Measurements from ENCODE around the gene GTF2IRD1.
"Not testable (repeated sequence)": the region's sequence is repeated elsewhere in the genome, so short reads cannot be mapped to it uniquely, and the experiment has no call there.

- not testable (repeated sequence) for TF ChIP-seq ZNF274 (IDR thresholded peaks at IDR 0.05; ENCODE audit: low read depth, low read length); YY1 (IDR thresholded peaks at IDR 0.05; ENCODE audit: insufficient read depth, insufficient read length)
Observed at GRCh38 chr7:74650055-74650454, 196.3 kb downstream of the GTF2IRD1 start.
